IMR-90 (cell line): Measurements from ENCODE around the gene CES4A.

Experiments used
- BHLHE40 ChIP-seq: fragments of 150-350 bp; IDR thresholded peaks from 2 replicates; pipeline ENCODE4 v1.6.1; 2016; ENCODE audit warnings: mild to moderate bottlenecking, low read depth, low read length
- MAFK ChIP-seq: IDR thresholded peaks from 2 replicates; pipeline ENCODE4 v1.6.1; 2012; ENCODE audit warnings: low read depth, low read length, improper control_type of control experiment
- MXI1 ChIP-seq: IDR thresholded peaks from 2 replicates; pipeline ENCODE4 v1.6.1; 2012; ENCODE audit warnings: low read depth, mild to moderate bottlenecking, low read length, moderate library complexity, borderline replicate concordance
- NFE2L2 ChIP-seq: fragments of 150-350 bp; IDR thresholded peaks from 2 replicates; pipeline ENCODE4 v1.6.1; 2016; ENCODE audit warnings: low read depth, mild to moderate bottlenecking, low read length
- POLR2A ChIP-seq: IDR thresholded peaks from 2 replicates; pipeline ENCODE4 v1.6.1; 2012; ENCODE audit warnings: mild to moderate bottlenecking, low read depth, low read length
- RAD21 ChIP-seq: IDR thresholded peaks from 2 replicates; pipeline ENCODE4 v1.6.1; 2012; ENCODE audit warnings: low read length, improper control_type of control experiment
- RCOR1 ChIP-seq: IDR thresholded peaks from 2 replicates; pipeline ENCODE4 v1.6.1; 2012; ENCODE audit warnings: mild to moderate bottlenecking, low read length, improper control_type of control experiment; ENCODE audit not compliant: insufficient replicate concordance
- RFX5 ChIP-seq: IDR thresholded peaks from 2 replicates; pipeline ENCODE4 v1.8.0; 2012; ENCODE audit warnings: low read depth, mild to moderate bottlenecking, low read length, moderate library complexity
- SMC3 ChIP-seq: fragments of 150-350 bp; IDR thresholded peaks from 2 replicates; pipeline ENCODE4 v1.6.1; 2016; ENCODE audit warnings: low read depth, mild to moderate bottlenecking, antibody characterized with exemption, low read length, moderate library complexity
- TF ChIP-seq, protein P1 (sequence below): conservative IDR thresholded peaks from 2 replicates; pipeline ENCODE4 v1.5.1; 2012; ENCODE audit warnings: mild to moderate bottlenecking, low read depth, low read length, improper control_type of control experiment

GRCh38 chr16:66968847-66969246, 19.5 kb upstream of the CES4A start:
- TF ChIP-seq, protein P1, sequence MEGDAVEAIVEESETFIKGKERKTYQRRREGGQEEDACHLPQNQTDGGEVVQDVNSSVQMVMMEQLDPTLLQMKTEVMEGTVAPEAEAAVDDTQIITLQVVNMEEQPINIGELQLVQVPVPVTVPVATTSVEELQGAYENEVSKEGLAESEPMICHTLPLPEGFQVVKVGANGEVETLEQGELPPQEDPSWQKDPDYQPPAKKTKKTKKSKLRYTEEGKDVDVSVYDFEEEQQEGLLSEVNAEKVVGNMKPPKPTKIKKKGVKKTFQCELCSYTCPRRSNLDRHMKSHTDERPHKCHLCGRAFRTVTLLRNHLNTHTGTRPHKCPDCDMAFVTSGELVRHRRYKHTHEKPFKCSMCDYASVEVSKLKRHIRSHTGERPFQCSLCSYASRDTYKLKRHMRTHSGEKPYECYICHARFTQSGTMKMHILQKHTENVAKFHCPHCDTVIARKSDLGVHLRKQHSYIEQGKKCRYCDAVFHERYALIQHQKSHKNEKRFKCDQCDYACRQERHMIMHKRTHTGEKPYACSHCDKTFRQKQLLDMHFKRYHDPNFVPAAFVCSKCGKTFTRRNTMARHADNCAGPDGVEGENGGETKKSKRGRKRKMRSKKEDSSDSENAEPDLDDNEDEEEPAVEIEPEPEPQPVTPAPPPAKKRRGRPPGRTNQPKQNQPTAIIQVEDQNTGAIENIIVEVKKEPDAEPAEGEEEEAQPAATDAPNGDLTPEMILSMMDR, result no peak
- TF ChIP-seq MAFK, result no peak
- TF ChIP-seq NFE2L2, result no peak
- TF ChIP-seq RAD21, result no peak
- TF ChIP-seq MXI1, result no peak
- no peak for TF ChIP-seq POLR2A
- no peak for TF ChIP-seq RCOR1
- TF ChIP-seq BHLHE40, result no peak
- TF ChIP-seq RFX5, result no peak
- TF ChIP-seq SMC3, result no peak
